Upper lobe of right lung (tissue), 1 donor: Measurements from ENCODE around the gene PXDC1. TPM values are rescaled to one million over a fixed set of nuclear protein-coding genes. Genes with fewer than 3 reads are reported as not detected.
"Not testable (repeated sequence)": the region's sequence is repeated elsewhere in the genome, so short reads cannot be mapped to it uniquely, and the experiment has no call there.

Experiments
- ATAC-seq: fragments of 200-7000 bp; cut with Tn5 transposase; one replicate; pipeline ENCODE4 v1.9.1; 2020; ENCODE audit warnings: mild to moderate bottlenecking, moderate library complexity
- DNase-seq: peaks from one replicate; pipeline ENCODE4 v3.0.0-alpha.2; 2020
- H3K27ac ChIP-seq: fragments of 200-600 bp; one replicate; pipeline ENCODE4 v1.8.0; 2022
- H3K27me3 ChIP-seq: fragments of 200-600 bp; one replicate; pipeline ENCODE4 v1.8.0; 2022; ENCODE audit warnings: mild to moderate bottlenecking
- H3K36me3 ChIP-seq: fragments of 200-600 bp; one replicate; pipeline ENCODE4 v1.8.0; 2022
- H3K4me1 ChIP-seq: fragments of 200-600 bp; one replicate; pipeline ENCODE4 v1.8.0; 2022
- H3K4me3 ChIP-seq: fragments of 200-600 bp; one replicate; pipeline ENCODE4 v1.8.0; 2022; ENCODE audit warnings: mild to moderate bottlenecking
- H3K9me3 ChIP-seq: fragments of 200-600 bp; one replicate; pipeline ENCODE4 v1.8.0; 2022
- intact Hi-C: fragments of 100-400 bp; cut with DNase I; formaldehyde crosslinking; loops from one replicate; pipeline ENCODE4 v1.11.0; 2022
- total RNA-seq: library from RNA; stranded (reverse); fragmentation: NEBNext Ultra II Directional; extraction: Animal tissue kit (Norgen Biotek cat#: 25700); gene quantifications from one replicate; pipeline ENCODE4 v1.2.1, GENCODE V29; 2021
- TF ChIP-seq, protein P1 (sequence below): fragments of 200-600 bp; IDR thresholded peaks from one replicate; pipeline ENCODE4 v1.8.0; 2022; ENCODE audit warnings: antibody characterized with exemption
- donor health status: DM: no; HTN: yes; CAD: no; lungs with severe emphysema.

PXDC1 gene
- total RNA-seq, 1 donor from 2014 or later = 70.8 TPM

DNA sequence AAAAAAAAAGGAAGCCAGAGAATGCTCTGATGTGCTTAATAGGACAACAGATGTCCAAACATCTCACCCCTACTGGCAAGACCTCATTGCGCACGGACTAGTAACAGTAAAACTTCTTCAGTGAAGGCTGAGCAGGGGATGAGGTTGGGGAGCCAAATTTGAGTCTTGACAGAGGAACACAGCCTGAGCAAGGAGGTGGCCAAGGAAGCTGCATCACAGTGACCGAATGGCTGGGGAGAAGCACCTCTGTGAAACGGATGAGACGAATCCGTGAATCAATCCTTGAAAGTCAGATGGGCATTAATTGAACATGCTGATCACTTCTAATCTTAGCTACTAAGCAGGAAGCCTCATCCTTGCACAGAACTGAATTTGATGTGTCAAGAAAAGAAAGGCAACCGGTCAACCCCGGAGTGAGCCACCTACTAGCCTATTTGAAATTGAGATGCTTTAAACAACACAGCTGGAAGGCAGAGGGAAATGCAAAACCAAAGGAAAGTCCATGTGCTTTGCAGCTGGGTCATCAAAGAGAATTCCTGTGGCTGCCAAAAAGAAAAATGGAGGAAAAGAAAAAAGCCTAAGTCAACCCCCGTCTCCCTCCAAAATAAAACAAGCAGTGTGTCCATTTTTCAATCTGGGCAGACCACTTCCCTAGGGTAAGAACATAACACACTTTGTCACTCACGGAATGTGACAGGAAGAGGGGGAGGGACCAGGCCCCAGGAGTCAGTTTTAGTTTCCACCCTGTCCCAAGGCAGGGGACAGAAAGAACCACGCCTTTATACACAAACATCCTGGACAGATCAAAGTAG lies 29.5 kb downstream of the PXDC1 start:
- TF ChIP-seq, protein P1, sequence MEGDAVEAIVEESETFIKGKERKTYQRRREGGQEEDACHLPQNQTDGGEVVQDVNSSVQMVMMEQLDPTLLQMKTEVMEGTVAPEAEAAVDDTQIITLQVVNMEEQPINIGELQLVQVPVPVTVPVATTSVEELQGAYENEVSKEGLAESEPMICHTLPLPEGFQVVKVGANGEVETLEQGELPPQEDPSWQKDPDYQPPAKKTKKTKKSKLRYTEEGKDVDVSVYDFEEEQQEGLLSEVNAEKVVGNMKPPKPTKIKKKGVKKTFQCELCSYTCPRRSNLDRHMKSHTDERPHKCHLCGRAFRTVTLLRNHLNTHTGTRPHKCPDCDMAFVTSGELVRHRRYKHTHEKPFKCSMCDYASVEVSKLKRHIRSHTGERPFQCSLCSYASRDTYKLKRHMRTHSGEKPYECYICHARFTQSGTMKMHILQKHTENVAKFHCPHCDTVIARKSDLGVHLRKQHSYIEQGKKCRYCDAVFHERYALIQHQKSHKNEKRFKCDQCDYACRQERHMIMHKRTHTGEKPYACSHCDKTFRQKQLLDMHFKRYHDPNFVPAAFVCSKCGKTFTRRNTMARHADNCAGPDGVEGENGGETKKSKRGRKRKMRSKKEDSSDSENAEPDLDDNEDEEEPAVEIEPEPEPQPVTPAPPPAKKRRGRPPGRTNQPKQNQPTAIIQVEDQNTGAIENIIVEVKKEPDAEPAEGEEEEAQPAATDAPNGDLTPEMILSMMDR = no peak
- Histone ChIP-seq H3K4me3 (no peak overlapping the region), H3K4me1 (peaks cover 6% of the 10 kb centered on the region), H3K27ac (peak overlapping the region; percentile 38), H3K9me3 (no peaks in the 10 kb centered on the region), H3K27me3 (no peaks in the 10 kb centered on the region), H3K36me3 (peaks cover 55% of the 10 kb centered on the region)
- peak; percentile 37 for ATAC-seq
- no peak for DNase-seq
- intact Hi-C loops = no loop called here

DNA sequence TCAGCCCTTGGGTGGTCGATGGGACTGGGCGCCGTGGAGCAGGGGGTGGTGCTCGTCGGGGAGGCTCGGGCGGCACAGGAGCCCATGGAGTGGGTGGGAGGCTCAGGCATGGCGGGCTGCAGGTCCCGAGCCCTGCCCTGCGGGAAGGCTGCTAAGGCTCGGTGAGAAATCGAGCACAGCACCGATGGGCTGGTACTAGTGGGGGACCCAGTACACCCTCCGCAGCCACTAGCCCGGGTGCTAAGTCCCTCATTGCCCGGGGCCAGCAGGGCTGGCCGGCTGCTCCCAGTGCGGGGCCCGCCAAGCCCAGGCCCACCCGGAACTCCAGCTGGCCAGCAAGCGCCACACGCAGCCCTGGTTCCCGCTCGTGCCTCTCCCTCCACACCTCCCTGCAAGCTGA lies 30.7 kb downstream of the PXDC1 start:
- ATAC-seq, H3K27me3 ChIP-seq, H3K4me1 ChIP-seq, intact Hi-C loops, H3K9me3 ChIP-seq, DNase-seq, H3K27ac ChIP-seq, H3K4me3 ChIP-seq: not testable (repeated sequence)
- H3K36me3 ChIP-seq = peaks cover 43% of the 10 kb centered on the region

DNA sequence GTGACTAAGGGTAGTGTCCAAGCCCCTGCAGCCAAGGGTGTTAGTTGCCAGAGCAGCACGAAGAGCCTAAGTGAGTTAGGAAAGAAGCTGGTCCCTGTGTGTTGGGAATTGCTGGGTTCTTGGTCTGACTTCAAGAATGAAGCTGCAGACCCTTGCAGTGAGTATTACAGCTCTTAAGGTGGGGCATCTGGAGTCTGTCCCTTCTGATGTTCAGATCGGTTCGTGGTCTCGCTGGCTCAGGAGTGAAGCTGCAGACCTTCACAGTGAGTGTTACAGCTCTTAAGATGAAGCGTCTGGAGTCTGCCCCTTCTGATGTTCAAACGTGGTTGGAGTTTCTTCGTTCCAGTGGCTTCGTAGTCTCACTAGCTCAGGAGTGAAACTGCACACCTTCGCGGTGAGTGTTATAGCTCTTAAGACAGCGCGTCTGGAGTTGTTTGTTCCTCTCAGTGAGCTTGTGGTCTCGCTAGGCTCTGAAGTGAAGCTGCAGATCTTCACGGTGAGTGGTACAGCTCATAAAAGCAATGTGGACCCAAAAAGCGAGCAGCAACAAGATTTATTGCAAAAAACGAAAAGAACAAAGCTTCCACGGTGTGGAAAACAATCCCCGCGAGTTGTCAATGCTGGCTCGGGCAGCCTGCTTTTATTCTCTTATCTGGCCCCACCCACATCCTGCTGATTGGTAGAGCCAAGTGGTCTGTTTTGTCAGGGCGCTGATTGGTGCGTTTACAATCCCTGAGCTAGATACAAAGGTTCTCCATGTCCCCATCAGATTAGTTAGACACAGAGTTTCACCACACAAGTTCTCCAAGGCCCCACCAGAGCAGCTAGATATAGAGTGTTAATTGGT lies 31.8 kb downstream of the PXDC1 start:
- Histone ChIP-seq H3K27ac (no peak overlapping the region), H3K36me3 (peaks cover 34% of the 10 kb centered on the region), H3K4me3 (no peak overlapping the region), H3K9me3 (no peaks in the 10 kb centered on the region), H3K4me1 (peaks cover 6% of the 10 kb centered on the region), H3K27me3 (no peaks in the 10 kb centered on the region)
- DNase-seq = no peak
- intact Hi-C loops = no loop called here
- peak; percentile 28 for ATAC-seq
- TF ChIP-seq, protein P1 = no peak

DNA sequence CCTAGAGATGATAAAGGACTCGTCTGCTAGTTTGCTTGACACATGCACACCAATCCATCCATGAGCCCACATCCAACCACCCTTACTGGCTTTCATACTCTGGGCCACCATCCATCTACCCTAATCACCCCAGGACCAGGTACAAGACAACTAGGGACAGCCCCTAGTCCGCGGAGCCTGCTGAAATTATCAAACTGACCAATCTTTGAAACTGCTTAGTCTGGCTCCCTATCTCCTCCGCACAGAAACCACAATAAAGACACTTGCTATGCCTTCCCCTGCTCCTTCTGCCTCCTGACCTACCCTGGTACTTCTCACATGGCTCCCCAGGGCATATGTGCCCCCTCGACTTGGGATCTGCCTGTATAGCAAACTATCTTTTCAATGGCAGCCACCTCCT lies 33.1 kb downstream of the PXDC1 start:
- Histone ChIP-seq H3K27me3 (no peaks in the 10 kb centered on the region), H3K9me3 (no peaks in the 10 kb centered on the region), H3K4me3 (no peak overlapping the region), H3K4me1 (peaks cover 6% of the 10 kb centered on the region), H3K36me3 (peaks cover 21% of the 10 kb centered on the region), H3K27ac (no peak overlapping the region)
- TF ChIP-seq, protein P1 = no peak
- intact Hi-C loops = no loop called here
- DNase-seq (no peak), ATAC-seq (no peak)

DNA sequence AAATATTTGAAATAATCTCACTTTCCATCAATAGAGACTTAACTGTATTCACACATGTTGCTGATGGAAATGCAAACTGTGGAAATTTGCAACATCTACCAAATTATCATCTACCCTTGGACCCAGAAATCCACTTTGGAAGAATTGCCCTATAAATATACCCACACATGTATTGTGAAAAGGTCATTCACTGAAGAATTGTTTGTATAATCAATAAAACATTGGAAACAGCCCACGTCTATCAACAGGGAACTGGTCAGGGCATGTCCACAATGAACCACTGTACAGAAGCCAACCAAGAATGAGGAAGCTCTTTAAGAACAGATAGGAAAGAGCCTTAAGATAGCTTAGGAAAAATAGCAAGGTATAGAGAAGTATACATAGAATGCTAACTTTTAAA lies 36.2 kb downstream of the PXDC1 start:
- no peaks in the 10 kb centered on the region for H3K27me3 ChIP-seq
- no peak for ATAC-seq
- DNase-seq = no peak
- no peaks in the 10 kb centered on the region for H3K9me3 ChIP-seq
- H3K4me3 ChIP-seq = no peak overlapping the region
- no peak overlapping the region for H3K27ac ChIP-seq
- no peaks in the 10 kb centered on the region for H3K36me3 ChIP-seq
- no peaks in the 10 kb centered on the region for H3K4me1 ChIP-seq
- TF ChIP-seq, protein P1 = no peak
- intact Hi-C loops = no loop called here

DNA sequence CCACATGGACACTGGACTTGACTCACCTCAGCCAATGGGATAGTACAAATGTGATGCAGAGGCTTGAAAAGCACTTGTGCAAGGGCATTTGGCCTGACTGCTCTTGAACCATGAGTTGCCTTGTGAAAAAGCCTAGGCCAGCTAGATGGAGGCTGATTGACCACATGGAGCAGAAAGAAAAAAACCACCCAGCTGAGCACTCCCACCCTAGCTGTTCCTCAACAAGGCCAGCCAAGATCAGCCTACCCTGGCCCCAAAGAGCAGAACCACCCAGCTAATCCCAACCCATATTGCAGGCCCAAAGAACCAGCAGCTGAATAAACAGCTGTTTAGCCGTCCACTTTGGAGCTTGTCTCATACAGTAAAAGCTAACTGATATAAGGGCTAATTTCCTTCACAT lies 36.7 kb downstream of the PXDC1 start:
- Histone ChIP-seq H3K27me3 (no peaks in the 10 kb centered on the region), H3K27ac (no peak overlapping the region), H3K9me3 (no peaks in the 10 kb centered on the region), H3K4me1 (no peaks in the 10 kb centered on the region), H3K4me3 (no peak overlapping the region), H3K36me3 (no peaks in the 10 kb centered on the region)
- TF ChIP-seq, protein P1 = no peak
- DNase-seq = no peak
- intact Hi-C loops = no loop called here
- no peak for ATAC-seq
